HCT116 (cell line): ENCODE data around the gene DLG2. TPM values are rescaled to one million over a fixed set of nuclear protein-coding genes. Genes with fewer than 3 reads are reported as not detected.

Experiments used
- ATAC-seq: fragments of 200-7000 bp; cut with Tn5 transposase; 2 replicates; pipeline ENCODE4 v1.9.1; 2020; ENCODE audit warnings: mild to moderate bottlenecking, moderate library complexity
- BruUV-seq: library from RNA; stranded (reverse); fragments of 400-500 nt; replicated peaks from 2 replicates; lab custom pipeline; 2021; lab: Mats Ljungman, UMichigan
- CTCF ChIA-PET: fragments of 300-600 bp; sonication (Branson Sonifier 250); formaldehyde crosslinking; loops from one replicate; lab custom pipeline; 2021; ENCODE audit warnings: antibody characterized with exemption; lab: Charles Lee
- POLR2A ChIA-PET: fragments of 300-600, 350-600 bp; sonication (Branson Sonifier 250); formaldehyde crosslinking; loops from one replicate; lab custom pipeline; 2021; ENCODE audit warnings: antibody characterized with exemption; lab: Charles Lee
- RAD21 ChIA-PET, 2 experiments: fragments of 300-600 bp; sonication (Branson Sonifier 250); formaldehyde crosslinking; loops; one replicate each; lab custom pipeline; 2023; ENCODE audit warnings: low total read pairs in 2 of 2; ENCODE audit not compliant: uncharacterized antibody in 2 of 2, unreplicated experiment in 2 of 2, low non-redundant PET in 1 of 2; lab: Charles Lee
- DNase-seq: peaks from one replicate; pipeline ENCODE4 v3.0.0-alpha.2; 2010; ENCODE audit warnings: low read depth, low spot score
- H2AFZ ChIP-seq: fragments of 200-600 bp; shearing (Covaris generic), sonication (generic); 2 replicates; pipeline ENCODE4 v1.6.1; 2017; ENCODE audit warnings: low read depth, mixed run types, mixed read lengths, antibody characterized with exemption, low read length; ENCODE audit not compliant: poor library complexity, severe bottlenecking
- H3K27ac ChIP-seq: 2 replicates; pipeline ENCODE4 v1.5.1; 2012; ENCODE audit warnings: low read depth, low read length
- H3K27me3 ChIP-seq: fragments of 200-600 bp; sonication (generic); 2 replicates; pipeline ENCODE4 v1.6.1; 2016; ENCODE audit warnings: mixed run types, low read length, mixed read lengths; ENCODE audit not compliant: insufficient read depth
- H3K36me3 ChIP-seq, 2 experiments: fragments of 200-500 bp in 1 of 2; fragments of 200-600 bp in 1 of 2; sonication (Bioruptor generic) in 1 of 2; sonication (generic) in 1 of 2; 2 replicates each; pipeline versions ENCODE4 v1.5.1 to v1.6.1; 2014 to 2016; ENCODE audit warnings: low read length in 2 of 2, inconsistent platforms in 1 of 2, mixed read lengths in 1 of 2, mixed run types in 1 of 2; ENCODE audit not compliant: insufficient read depth in 2 of 2, control insufficient read depth in 1 of 2
- H3K4me1 ChIP-seq, 2 experiments: fragments of 200-600 bp in 1 of 2; sonication (generic) in 1 of 2; 2 replicates each; pipeline versions ENCODE4 v1.5.1 to v1.6.1; 2012 to 2017; ENCODE audit warnings: low read length in 2 of 2, inconsistent platforms in 1 of 2, mild to moderate bottlenecking in 1 of 2, mixed read lengths in 1 of 2, mixed run types in 1 of 2, moderate library complexity in 1 of 2; ENCODE audit not compliant: insufficient read depth in 2 of 2, control insufficient read depth in 1 of 2
- H3K4me2 ChIP-seq: fragments of 200-600 bp; sonication (generic); 2 replicates; pipeline ENCODE4 v1.6.1; 2017; ENCODE audit warnings: mixed run types, low read length, mixed read lengths
- H3K4me3 ChIP-seq, 2 experiments: fragments of 200-600 bp in 1 of 2; sonication (generic) in 1 of 2; replicated peaks in 1 of 2; 2 replicates each; pipeline ENCODE4 v1.5.1; 2011 to 2016; ENCODE audit warnings: low read length in 2 of 2, control low read depth in 1 of 2, low read depth in 1 of 2, mild to moderate bottlenecking in 1 of 2, mixed read lengths in 1 of 2, mixed run types in 1 of 2
- H3K79me2 ChIP-seq: fragments of 200-600 bp; sonication (generic); 2 replicates; pipeline ENCODE4 v1.6.1; 2017; ENCODE audit warnings: mild to moderate bottlenecking, mixed run types, low read length, moderate library complexity, mixed read lengths; ENCODE audit not compliant: insufficient read depth
- H3K9ac ChIP-seq: fragments of 200-600 bp; sonication (generic); 2 replicates; pipeline ENCODE4 v1.6.1; 2016; ENCODE audit warnings: low read length, mixed read lengths
- H3K9me2 ChIP-seq: fragments of 200-600 bp; sonication (generic), shearing (Covaris generic); 2 replicates; pipeline ENCODE4 v1.6.1; 2017; ENCODE audit warnings: mixed run types, mild to moderate bottlenecking, moderate library complexity; ENCODE audit not compliant: insufficient read depth
- H3K9me3 ChIP-seq, 2 experiments: fragments of 200-500 bp in 1 of 2; fragments of 200-600 bp in 1 of 2; sonication (Bioruptor generic) in 1 of 2; sonication (generic) in 1 of 2; 2 replicates each; pipeline ENCODE4 v1.6.1; 2014 to 2017; ENCODE audit warnings: low read length in 2 of 2, mixed read lengths in 2 of 2, inconsistent platforms in 1 of 2, low read depth in 1 of 2, mild to moderate bottlenecking in 1 of 2, mixed run types in 1 of 2, moderate library complexity in 1 of 2; ENCODE audit not compliant: control insufficient read depth in 1 of 2, insufficient read depth in 1 of 2
- H4K20me1 ChIP-seq: fragments of 200-600 bp; sonication (generic), shearing (Covaris generic); 2 replicates; pipeline ENCODE4 v1.6.1; 2017; ENCODE audit warnings: mixed run types, mild to moderate bottlenecking, moderate library complexity; ENCODE audit not compliant: insufficient read depth
- CBX3 ChIP-seq: IDR thresholded peaks from 2 replicates; pipeline ENCODE4 v1.6.1; 2012; ENCODE audit warnings: low read depth
- CEBPB ChIP-seq: IDR thresholded peaks from 2 replicates; pipeline ENCODE4 v1.6.1; 2012; ENCODE audit warnings: low read depth
- EGR1 ChIP-seq: IDR thresholded peaks from 2 replicates; pipeline ENCODE4 v1.6.1; 2012; ENCODE audit warnings: low read depth
- ELF1 ChIP-seq: IDR thresholded peaks from 2 replicates; pipeline ENCODE4 v1.6.1; 2012; ENCODE audit warnings: low read depth, borderline replicate concordance
- EZH2 ChIP-seq: fragments of 200-600 bp; sonication (generic); IDR thresholded peaks from 2 replicates; pipeline ENCODE4 v1.6.1; 2017; ENCODE audit warnings: antibody characterized with exemption, mixed run types
- EZH2phosphoT487 ChIP-seq: fragments of 200-600 bp; IDR thresholded peaks from 2 replicates; pipeline ENCODE4 v1.6.1; 2018; ENCODE audit warnings: antibody characterized with exemption, borderline replicate concordance
- FOSL1 ChIP-seq: IDR thresholded peaks from 2 replicates; pipeline ENCODE4 v1.6.1; 2012; ENCODE audit warnings: low read depth
- POLR2A ChIP-seq: IDR thresholded peaks from 2 replicates; pipeline ENCODE4 v1.7.0; 2011; ENCODE audit warnings: borderline replicate concordance; ENCODE audit not compliant: insufficient read depth, insufficient read length; ENCODE audit errors: extremely low read depth
- POLR2AphosphoS5 ChIP-seq: IDR thresholded peaks from 2 replicates; pipeline ENCODE4 v1.6.1; 2011; ENCODE audit warnings: mild to moderate bottlenecking, low read depth, low read length, moderate library complexity
- RAD21 ChIP-seq: IDR thresholded peaks from 2 replicates; pipeline ENCODE4 v1.6.1; 2012; ENCODE audit warnings: low read depth, mild to moderate bottlenecking
- SIN3A ChIP-seq: IDR thresholded peaks from 2 replicates; pipeline ENCODE4 v1.6.1; 2012; ENCODE audit warnings: low read depth
- SP1 ChIP-seq: IDR thresholded peaks from 2 replicates; pipeline ENCODE4 v1.6.1; 2012; ENCODE audit warnings: low read depth
- SRF ChIP-seq: IDR thresholded peaks from 2 replicates; pipeline ENCODE4 v1.6.1; 2012; ENCODE audit warnings: low read depth
- YY1 ChIP-seq: IDR thresholded peaks from 2 replicates; pipeline ENCODE4 v1.6.1; 2011; ENCODE audit warnings: low read length, low read depth, moderate library complexity, mild to moderate bottlenecking; ENCODE audit not compliant: insufficient replicate concordance; ENCODE audit errors: extremely low read depth
- ZFX ChIP-seq: fragments of 450-650 bp; IDR thresholded peaks from 2 replicates; pipeline ENCODE4 v1.6.1; 2017
- ZNF274 ChIP-seq: fragments of 200-500 bp; sonication (Bioruptor generic); IDR thresholded peaks from 2 replicates; pipeline ENCODE4 v1.6.1; 2014; ENCODE audit warnings: mild to moderate bottlenecking, low read depth, low read length, inconsistent platforms
- intact Hi-C: fragments of 100-400 bp; cut with micrococcal nuclease; formaldehyde crosslinking; loops from 2 replicates; pipeline ENCODE4 v1.10.0; 2022
- total RNA-seq: library from RNA; stranded (reverse); gene quantifications from one replicate; pipeline ENCODE4 v1.2.1, GENCODE V29; 2021; ENCODE audit not compliant: unreplicated experiment
- TF ChIP-seq, protein P1 (sequence below): IDR thresholded peaks from 2 replicates; pipeline ENCODE4 v1.6.1; 2012
- TF ChIP-seq, protein P2 (sequence below), 3 experiments: fragments of 200-600 bp in 1 of 3; sonication (generic) in 1 of 3; IDR thresholded peaks in 2 of 3; conservative IDR thresholded peaks in 1 of 3; 2 replicates each; pipeline ENCODE4 v1.5.1; 2012 to 2017; ENCODE audit warnings: low read depth in 2 of 3, low read length in 2 of 3, antibody characterized with exemption in 1 of 3, borderline replicate concordance in 1 of 3, control low read depth in 1 of 3, mild to moderate bottlenecking in 1 of 3, mixed read lengths in 1 of 3, mixed run types in 1 of 3, moderate library complexity in 1 of 3; ENCODE audit not compliant: insufficient read depth in 1 of 3
- TF ChIP-seq, protein P3 (sequence below): IDR thresholded peaks from 2 replicates; pipeline ENCODE4 v1.6.1; 2012

Gene DLG2
- total RNA-seq, 1 experiment from 2014 or later: 2.4 TPM

DNA sequence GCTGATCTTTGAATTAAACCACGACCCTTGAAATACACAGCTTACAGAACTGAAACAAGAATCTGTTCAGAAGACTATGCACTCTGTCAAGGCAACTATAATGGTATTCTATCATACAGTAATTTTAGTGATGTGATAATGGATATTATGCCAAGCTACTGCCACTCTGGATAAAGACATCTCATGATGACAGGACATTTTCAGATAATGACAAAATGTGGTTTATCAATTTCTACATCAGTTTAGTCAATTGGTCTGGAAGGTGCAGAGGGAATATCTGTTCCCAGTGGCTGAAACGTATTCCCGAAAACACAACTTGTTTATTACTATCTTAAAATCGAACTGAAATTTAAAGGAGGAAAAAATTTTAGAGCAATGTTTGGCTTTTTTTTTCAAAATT is 1331.3 kb downstream of the DLG2 start:
- Histone ChIP-seq H3K4me1 (no peaks in the 10 kb centered on the region), H3K79me2 (no peaks in the 10 kb centered on the region), H2AFZ (no peak overlapping the region), H3K9ac (no peak overlapping the region), H3K27ac (no peak overlapping the region), H3K27me3 (0 out of 2 replicates have a peak, but pooled peaks cover 8% of the 10 kb centered on the region), H3K4me3 (no peak overlapping the region), H3K4me2 (no peak overlapping the region), H3K36me3 (no peaks in the 10 kb centered on the region), H4K20me1 (no peaks in the 10 kb centered on the region), H3K9me3 (no peaks in the 10 kb centered on the region; a peak in 1 of 4 replicates), H3K9me2 (no peaks in the 10 kb centered on the region)
- RAD21 ChIA-PET: no interaction called here
- no peak for DNase-seq
- CTCF ChIA-PET: no interaction called here
- POLR2A ChIA-PET: no interaction called here
- BruUV-seq: no TSS peak
- TF ChIP-seq SP1 (no peak), RAD21 (no peak), FOSL1 (no peak), ZFX (no peak), ELF1 (no peak), SRF (no peak), EZH2 (no peak), POLR2AphosphoS5 (no peak), ZNF274 (no peak), CBX3 (no peak), POLR2A (no peak), SIN3A (no peak), EZH2phosphoT487 (no peak), EGR1 (no peak), YY1 (no peak), CEBPB (no peak)
- TF ChIP-seq, protein P1, sequence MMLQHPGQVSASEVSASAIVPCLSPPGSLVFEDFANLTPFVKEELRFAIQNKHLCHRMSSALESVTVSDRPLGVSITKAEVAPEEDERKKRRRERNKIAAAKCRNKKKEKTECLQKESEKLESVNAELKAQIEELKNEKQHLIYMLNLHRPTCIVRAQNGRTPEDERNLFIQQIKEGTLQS: no peak
- TF ChIP-seq, protein P2, sequence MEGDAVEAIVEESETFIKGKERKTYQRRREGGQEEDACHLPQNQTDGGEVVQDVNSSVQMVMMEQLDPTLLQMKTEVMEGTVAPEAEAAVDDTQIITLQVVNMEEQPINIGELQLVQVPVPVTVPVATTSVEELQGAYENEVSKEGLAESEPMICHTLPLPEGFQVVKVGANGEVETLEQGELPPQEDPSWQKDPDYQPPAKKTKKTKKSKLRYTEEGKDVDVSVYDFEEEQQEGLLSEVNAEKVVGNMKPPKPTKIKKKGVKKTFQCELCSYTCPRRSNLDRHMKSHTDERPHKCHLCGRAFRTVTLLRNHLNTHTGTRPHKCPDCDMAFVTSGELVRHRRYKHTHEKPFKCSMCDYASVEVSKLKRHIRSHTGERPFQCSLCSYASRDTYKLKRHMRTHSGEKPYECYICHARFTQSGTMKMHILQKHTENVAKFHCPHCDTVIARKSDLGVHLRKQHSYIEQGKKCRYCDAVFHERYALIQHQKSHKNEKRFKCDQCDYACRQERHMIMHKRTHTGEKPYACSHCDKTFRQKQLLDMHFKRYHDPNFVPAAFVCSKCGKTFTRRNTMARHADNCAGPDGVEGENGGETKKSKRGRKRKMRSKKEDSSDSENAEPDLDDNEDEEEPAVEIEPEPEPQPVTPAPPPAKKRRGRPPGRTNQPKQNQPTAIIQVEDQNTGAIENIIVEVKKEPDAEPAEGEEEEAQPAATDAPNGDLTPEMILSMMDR (IDR thresholded peaks at IDR 0.05 in 2 of 3, conservative IDR thresholded peaks at IDR 0.05 in 1 of 3; ENCODE audit: borderline replicate concordance in 1 of 3, insufficient read depth in 1 of 3, low read depth in 2 of 3, low read length in 2 of 3): no peak
- TF ChIP-seq, protein P3, sequence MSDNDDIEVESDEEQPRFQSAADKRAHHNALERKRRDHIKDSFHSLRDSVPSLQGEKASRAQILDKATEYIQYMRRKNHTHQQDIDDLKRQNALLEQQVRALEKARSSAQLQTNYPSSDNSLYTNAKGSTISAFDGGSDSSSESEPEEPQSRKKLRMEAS: no peak
- ATAC-seq: no peak
- intact Hi-C loops: no loop called here
